Choroid plexus epithelial cell (primary cell): ENCODE data around the gene ADAP1.

Source experiments
- DNase-seq: peaks from one replicate; pipeline ENCODE4 v3.0.0-alpha.2; 2010; ENCODE audit warnings: low read depth
- H3K4me3 ChIP-seq: 2 replicates; pipeline ENCODE4 v1.5.1; 2011; ENCODE audit warnings: low read depth, mild to moderate bottlenecking, control low read depth, low read length, moderate library complexity
- CTCF ChIP-seq: conservative IDR thresholded peaks from 2 replicates; pipeline ENCODE4 v1.5.1; 2011; ENCODE audit warnings: low read depth, mild to moderate bottlenecking, control low read depth, inconsistent platforms, low read length, moderate library complexity

ADAP1 gene

GRCh38 chr7:996079-996872, 41.8 kb upstream of the ADAP1 start:
- DNase-seq: no peak
- TF ChIP-seq CTCF: no peak
- no peak overlapping the region for H3K4me3 ChIP-seq

GRCh38 chr7:995571-995970, 41.1 kb upstream of the ADAP1 start:
- H3K4me3 ChIP-seq: no peak overlapping the region
- no peak for DNase-seq
- TF ChIP-seq CTCF: no peak

- H3K4me3 ChIP-seq: no peak overlapping the region
- no peak for DNase-seq
- TF ChIP-seq CTCF: no peak
Measured at GRCh38 chr7:994592-995308, 40.3 kb upstream of the ADAP1 start.

GRCh38 chr7:992709-993607, 38.5 kb upstream of the ADAP1 start:
- peak; percentile 100 for TF ChIP-seq CTCF
- DNase-seq: peak; percentile 98
- no peak overlapping the region for H3K4me3 ChIP-seq

- TF ChIP-seq CTCF: no peak
- no peak overlapping the region for H3K4me3 ChIP-seq
- no peak for DNase-seq
Measured at GRCh38 chr7:991729-992656, 37.5 kb upstream of the ADAP1 start.

- no peak for TF ChIP-seq CTCF
- no peak for DNase-seq
- no peak overlapping the region for H3K4me3 ChIP-seq
Measured at GRCh38 chr7:990933-991728, 36.7 kb upstream of the ADAP1 start.
